ENCODE measurements around the gene ENTPD5.
"Not testable (repeated sequence)": the region's sequence is repeated elsewhere in the genome, so short reads cannot be mapped to it uniquely, and the experiment has no call there.

ENTPD5 gene

GRCh38 chr14:73995977-73996378, 23.1 kb downstream of the ENTPD5 start:
- DNase-seq (ENCODE audit: low read depth), result no peak
- TF ChIP-seq, protein P1, sequence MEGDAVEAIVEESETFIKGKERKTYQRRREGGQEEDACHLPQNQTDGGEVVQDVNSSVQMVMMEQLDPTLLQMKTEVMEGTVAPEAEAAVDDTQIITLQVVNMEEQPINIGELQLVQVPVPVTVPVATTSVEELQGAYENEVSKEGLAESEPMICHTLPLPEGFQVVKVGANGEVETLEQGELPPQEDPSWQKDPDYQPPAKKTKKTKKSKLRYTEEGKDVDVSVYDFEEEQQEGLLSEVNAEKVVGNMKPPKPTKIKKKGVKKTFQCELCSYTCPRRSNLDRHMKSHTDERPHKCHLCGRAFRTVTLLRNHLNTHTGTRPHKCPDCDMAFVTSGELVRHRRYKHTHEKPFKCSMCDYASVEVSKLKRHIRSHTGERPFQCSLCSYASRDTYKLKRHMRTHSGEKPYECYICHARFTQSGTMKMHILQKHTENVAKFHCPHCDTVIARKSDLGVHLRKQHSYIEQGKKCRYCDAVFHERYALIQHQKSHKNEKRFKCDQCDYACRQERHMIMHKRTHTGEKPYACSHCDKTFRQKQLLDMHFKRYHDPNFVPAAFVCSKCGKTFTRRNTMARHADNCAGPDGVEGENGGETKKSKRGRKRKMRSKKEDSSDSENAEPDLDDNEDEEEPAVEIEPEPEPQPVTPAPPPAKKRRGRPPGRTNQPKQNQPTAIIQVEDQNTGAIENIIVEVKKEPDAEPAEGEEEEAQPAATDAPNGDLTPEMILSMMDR (IDR thresholded peaks at IDR 0.05; ENCODE audit: control insufficient read depth, insufficient read depth, low read depth, low read length, missing control alignments), result no peak
- H3K4me3 ChIP-seq (ENCODE audit: control insufficient read depth, low read depth, low read length), result no peak overlapping the region

DNA sequence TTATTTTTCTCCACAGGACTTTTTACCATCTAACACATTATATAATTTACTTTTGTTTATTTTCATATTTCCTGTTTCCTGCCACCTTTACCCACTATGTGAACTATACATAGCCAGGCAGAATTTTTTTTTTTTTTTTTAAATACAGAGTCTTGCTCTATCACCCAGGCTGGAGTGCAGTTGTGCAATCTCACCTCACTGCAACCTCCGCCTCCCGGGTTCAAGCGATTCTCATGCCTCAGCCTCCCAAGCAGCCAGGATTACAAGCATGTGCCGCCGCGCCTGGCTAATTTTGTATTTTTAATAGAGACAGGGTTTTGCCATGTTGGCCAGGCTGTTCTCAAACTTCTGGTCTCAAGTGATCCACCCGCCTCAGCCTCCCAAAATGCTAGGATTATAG, 24.2 kb downstream of the ENTPD5 start:
- DNase-seq (ENCODE audit: low read depth); H3K4me3 ChIP-seq (ENCODE audit: control insufficient read depth, low read depth, low read length): not testable (repeated sequence)

GRCh38 chr14:73991092-73991491, 28.0 kb downstream of the ENTPD5 start:
- no peak for DNase-seq (ENCODE audit: low read depth)
- TF ChIP-seq, protein P1 (IDR thresholded peaks at IDR 0.05; ENCODE audit: control insufficient read depth, insufficient read depth, low read depth, low read length, missing control alignments), result no peak
- no peak overlapping the region for H3K4me3 ChIP-seq (ENCODE audit: control insufficient read depth, low read depth, low read length)

- not testable (repeated sequence) for DNase-seq (ENCODE audit: low read depth)
Measured at GRCh38 chr14:73988656-73989055, 30.4 kb downstream of the ENTPD5 start.

DNA sequence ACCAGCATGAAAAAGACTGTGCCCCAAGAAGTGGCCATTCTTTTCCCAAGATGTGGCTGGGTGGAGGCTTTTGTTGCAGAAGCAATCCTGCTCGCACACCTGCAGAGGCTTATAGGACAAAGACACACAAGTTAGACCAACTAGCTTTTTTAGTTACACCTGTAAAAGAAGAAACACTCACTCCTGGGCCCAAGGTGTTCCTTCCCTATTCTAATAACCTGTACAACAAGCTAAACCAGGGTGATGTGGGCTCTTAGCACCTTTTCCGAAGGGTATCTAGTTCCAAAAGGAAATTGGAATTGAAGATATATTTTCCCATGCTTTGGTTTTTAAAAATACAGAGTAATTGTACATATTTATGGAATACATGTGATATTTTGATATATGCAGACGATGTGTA, 31.0 kb downstream of the ENTPD5 start:
- no peak for DNase-seq (ENCODE audit: low read depth)
- no peak overlapping the region for H3K4me3 ChIP-seq (ENCODE audit: control insufficient read depth, low read depth, low read length)
- TF ChIP-seq, protein P1 (IDR thresholded peaks at IDR 0.05; ENCODE audit: control insufficient read depth, insufficient read depth, low read depth, low read length, missing control alignments), result no peak

More at GRCh38 chr14:73988656-73989055, 30.4 kb downstream of the ENTPD5 start:
- not testable (repeated sequence) for H3K4me3 ChIP-seq (ENCODE audit: control insufficient read depth, low read depth, low read length)

- TF ChIP-seq, protein P1 (IDR thresholded peaks at IDR 0.05; ENCODE audit: control insufficient read depth, insufficient read depth, low read depth, low read length, missing control alignments), result no peak
- H3K4me3 ChIP-seq (ENCODE audit: control insufficient read depth, low read depth, low read length), result no peak overlapping the region
- no peak for DNase-seq (ENCODE audit: low read depth)
Measured at GRCh38 chr14:73977896-73978295, 41.2 kb downstream of the ENTPD5 start.

DNA sequence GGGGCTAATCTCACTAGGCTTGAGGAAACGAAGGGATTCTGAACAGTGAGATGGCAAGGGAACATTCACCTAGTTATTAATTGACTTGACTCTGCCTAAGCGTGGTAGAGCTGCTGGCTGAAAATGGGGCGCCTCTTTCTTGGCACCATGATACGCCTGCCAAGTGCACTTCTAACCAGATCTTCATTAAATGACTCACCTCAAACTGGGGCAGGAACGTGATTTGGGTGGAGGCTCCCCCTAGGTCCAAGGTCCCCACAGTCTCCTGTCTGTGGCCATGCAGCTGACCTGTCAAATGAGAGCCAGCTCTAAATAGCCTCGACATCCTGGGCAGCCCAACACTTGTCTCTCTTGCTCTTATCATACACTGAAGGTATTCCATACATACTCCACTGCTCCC, 43.0 kb downstream of the ENTPD5 start:
- TF ChIP-seq, protein P1 (IDR thresholded peaks at IDR 0.05; ENCODE audit: control insufficient read depth, insufficient read depth, low read depth, low read length, missing control alignments), result no peak
- H3K4me3 ChIP-seq (ENCODE audit: control insufficient read depth, low read depth, low read length), result no peak overlapping the region
- no peak for DNase-seq (ENCODE audit: low read depth)

- TF ChIP-seq, protein P1 (IDR thresholded peaks at IDR 0.05; ENCODE audit: control insufficient read depth, insufficient read depth, low read depth, low read length, missing control alignments), result no peak
- no peak overlapping the region for H3K4me3 ChIP-seq (ENCODE audit: control insufficient read depth, low read depth, low read length)
- DNase-seq (ENCODE audit: low read depth), result no peak
Measured at GRCh38 chr14:73973497-73973896, 45.6 kb downstream of the ENTPD5 start.

All from AG09309 (cell line).